Activated naive CD4-positive, alpha-beta T cell treated with anti-CD3 and anti-CD28 coated beads, Interleukin-2, amount 50 U/mL, for 72 hours (primary cell): Measurements from ENCODE around the gene FAM234B. TPM values are rescaled to one million over a fixed set of nuclear protein-coding genes. Genes with fewer than 3 reads are reported as not detected.
"Not testable (repeated sequence)": the region's sequence is repeated elsewhere in the genome, so short reads cannot be mapped to it uniquely, and the experiment has no call there.

Experiments used
- ATAC-seq, 2 donors: fragments of 150-1000 bp; cut with Tn5 transposase; 2 replicates each; pipeline ENCODE4 v1.10.0; 2021; ENCODE audit warnings: mild to moderate bottlenecking in 2 of 2, moderate library complexity in 2 of 2
- DNase-seq, 2 donors: peaks; one replicate each; pipeline ENCODE4 v3.0.0; 2021 to 2022; ENCODE audit warnings: low spot score in 2 of 2
- H3K27ac Mint-ChIP-seq, 2 donors: one replicate each; pipeline ENCODE4 v1.8.0; 2022; ENCODE audit warnings: mild to moderate bottlenecking in 2 of 2, mixed read lengths in 2 of 2
- H3K36me3 Mint-ChIP-seq, 2 donors: one replicate each; pipeline ENCODE4 v1.8.0; 2022; ENCODE audit warnings: mixed read lengths in 2 of 2
- H3K9me3 Mint-ChIP-seq, 2 donors: one replicate each; pipeline ENCODE4 v1.8.0; 2022; ENCODE audit warnings: mixed read lengths in 2 of 2
- total RNA-seq, 2 donors: library from RNA; stranded (reverse); gene quantifications; one replicate each; pipeline ENCODE4 v1.2.3, GENCODE V29; 2022

The FAM234B gene
- total RNA-seq, 2 donors from 2014 or later: 6.2 to 17.2 TPM

- ATAC-seq: no peak
- Mint-ChIP-seq H3K9me3 (no peaks in the 10 kb centered on the region), H3K27ac (no peak overlapping the region), H3K36me3 (peaks cover 0 to 12% of the 10 kb centered on the region in 2 donors)
- no peak for DNase-seq
These were observed 29.0 kb downstream of the FAM234B start for GRCh38 chr12:13073173-13073572.

GRCh38 chr12:13074396-13075117 lies 30.4 kb downstream of the FAM234B start:
- H3K27ac Mint-ChIP-seq: no peak overlapping the region
- no peak for ATAC-seq
- peaks cover 0 to 12% of the 10 kb centered on the region in 2 donors for H3K36me3 Mint-ChIP-seq
- no peak for DNase-seq
- no peaks in the 10 kb centered on the region for H3K9me3 Mint-ChIP-seq

- peaks cover 0 to 12% of the 10 kb centered on the region in 2 donors for H3K36me3 Mint-ChIP-seq
- ATAC-seq: no peak
- no peak for DNase-seq
- no peak overlapping the region for H3K27ac Mint-ChIP-seq
- H3K9me3 Mint-ChIP-seq: no peaks in the 10 kb centered on the region
These were observed 30.9 kb downstream of the FAM234B start for GRCh38 chr12:13075118-13075480.

GRCh38 chr12:13075786-13076570 lies 31.8 kb downstream of the FAM234B start:
- DNase-seq (no peak), ATAC-seq (no peak)
- Mint-ChIP-seq H3K36me3 (peaks cover 7 to 12% of the 10 kb centered on the region in 2 donors), H3K27ac (peak overlapping the region in 1 of 2 donors; percentile 65), H3K9me3 (no peaks in the 10 kb centered on the region)

GRCh38 chr12:13079440-13079906 lies 35.3 kb downstream of the FAM234B start:
- ATAC-seq (no peak), DNase-seq (no peak)
- Mint-ChIP-seq H3K9me3 (no peaks in the 10 kb centered on the region), H3K36me3 (peaks cover 9 to 11% of the 10 kb centered on the region in 2 donors), H3K27ac (no peak overlapping the region)

- Mint-ChIP-seq H3K9me3 (no peaks in the 10 kb centered on the region), H3K36me3 (peaks cover 9 to 11% of the 10 kb centered on the region in 2 donors), H3K27ac (no peak overlapping the region)
- ATAC-seq (no peak), DNase-seq (no peak)
These were observed 36.1 kb downstream of the FAM234B start for GRCh38 chr12:13080266-13080665.

GRCh38 chr12:13082861-13083260 lies 38.7 kb downstream of the FAM234B start:
- no peak for ATAC-seq
- no peak for DNase-seq
- peaks cover 0 to 11% of the 10 kb centered on the region in 2 donors for H3K36me3 Mint-ChIP-seq
- H3K9me3 Mint-ChIP-seq: no peaks in the 10 kb centered on the region
- H3K27ac Mint-ChIP-seq: no peak overlapping the region

- H3K36me3 Mint-ChIP-seq: peaks cover 0 to 11% of the 10 kb centered on the region in 2 donors
- ATAC-seq, H3K9me3 Mint-ChIP-seq, DNase-seq, H3K27ac Mint-ChIP-seq: not testable (repeated sequence)
These were observed 39.5 kb downstream of the FAM234B start for GRCh38 chr12:13083638-13084037.

- Mint-ChIP-seq H3K9me3 (no peaks in the 10 kb centered on the region), H3K27ac (peak overlapping the region in 1 of 2 donors; percentile 32), H3K36me3 (peaks cover 0 to 11% of the 10 kb centered on the region in 2 donors)
- DNase-seq: no peak
- ATAC-seq: peak; percentile 53 to 67
These were observed 40.9 kb downstream of the FAM234B start for GRCh38 chr12:13084898-13085640.

- ATAC-seq (no peak), DNase-seq (no peak)
- H3K27ac Mint-ChIP-seq: no peak overlapping the region
- H3K36me3 Mint-ChIP-seq: peaks cover 0 to 3% of the 10 kb centered on the region in 2 donors
- H3K9me3 Mint-ChIP-seq: no peaks in the 10 kb centered on the region
These were observed 41.9 kb downstream of the FAM234B start for GRCh38 chr12:13085968-13086686.

GRCh38 chr12:13087766-13088165 lies 43.6 kb downstream of the FAM234B start:
- Mint-ChIP-seq H3K36me3 (no peaks in the 10 kb centered on the region), H3K27ac (no peak overlapping the region), H3K9me3 (no peaks in the 10 kb centered on the region)
- ATAC-seq: no peak
- DNase-seq: no peak

- H3K27ac Mint-ChIP-seq: no peak overlapping the region
- ATAC-seq: no peak
- H3K9me3 Mint-ChIP-seq: no peaks in the 10 kb centered on the region
- no peaks in the 10 kb centered on the region for H3K36me3 Mint-ChIP-seq
- DNase-seq: no peak
These were observed 44.3 kb downstream of the FAM234B start for GRCh38 chr12:13088496-13088895.

- H3K36me3 Mint-ChIP-seq: no peaks in the 10 kb centered on the region
- no peak for ATAC-seq
- H3K27ac Mint-ChIP-seq: no peak overlapping the region
- DNase-seq: no peak
- H3K9me3 Mint-ChIP-seq: no peaks in the 10 kb centered on the region
These were observed 45.9 kb downstream of the FAM234B start for GRCh38 chr12:13090054-13090453.

- no peak for ATAC-seq
- Mint-ChIP-seq H3K36me3 (no peaks in the 10 kb centered on the region), H3K27ac (no peak overlapping the region), H3K9me3 (no peaks in the 10 kb centered on the region)
- DNase-seq: no peak
These were observed 47.7 kb downstream of the FAM234B start for GRCh38 chr12:13091832-13092231.

GRCh38 chr12:13093191-13093847 lies 49.1 kb downstream of the FAM234B start:
- no peaks in the 10 kb centered on the region for H3K36me3 Mint-ChIP-seq
- no peak overlapping the region for H3K27ac Mint-ChIP-seq
- ATAC-seq: no peak
- H3K9me3 Mint-ChIP-seq: no peaks in the 10 kb centered on the region
- no peak for DNase-seq

- DNase-seq (no peak), ATAC-seq (no peak)
- H3K27ac Mint-ChIP-seq: no peak overlapping the region
- no peaks in the 10 kb centered on the region for H3K36me3 Mint-ChIP-seq
- H3K9me3 Mint-ChIP-seq: no peaks in the 10 kb centered on the region
These were observed 49.7 kb downstream of the FAM234B start for GRCh38 chr12:13093848-13094220.
